HEK293 (cell line): ENCODE data around the gene CDRT4.

ENCODE experiments used
- ATF2 ChIP-seq: fragments of 450-650 bp; formaldehyde crosslinking; IDR thresholded peaks from 2 replicates; pipeline ENCODE4 v1.5.1; 2016; ENCODE audit warnings: missing biosample characterization, missing genetic modification characterization, low read depth
- CTCF ChIP-seq: fragments of 450-650 bp; formaldehyde crosslinking; IDR thresholded peaks from 2 replicates; pipeline ENCODE4 v1.5.1; 2016; ENCODE audit warnings: missing biosample characterization, missing genetic modification characterization
- HOXA7 ChIP-seq: sonication (generic); formaldehyde crosslinking; IDR thresholded peaks from 2 replicates; pipeline ENCODE4 v1.8.1; 2022; ENCODE audit warnings: missing genetic modification reagents, borderline replicate concordance
- YY2 ChIP-seq: fragments of 450-650 bp; formaldehyde crosslinking; IDR thresholded peaks from 2 replicates; pipeline ENCODE4 v1.5.1; 2016; ENCODE audit warnings: missing biosample characterization, missing genetic modification characterization
- ZBTB49 ChIP-seq: fragments of 450-650 bp; formaldehyde crosslinking; IDR thresholded peaks from 2 replicates; pipeline ENCODE4 v1.5.1; 2016; ENCODE audit warnings: missing biosample characterization, missing genetic modification characterization, low read depth
- ZBTB6 ChIP-seq: fragments of 450-650 bp; formaldehyde crosslinking; IDR thresholded peaks from 2 replicates; pipeline ENCODE4 v1.5.1; 2017; ENCODE audit warnings: missing biosample characterization, missing genetic modification characterization
- ZNF239 ChIP-seq: fragments of 450-650 bp; formaldehyde crosslinking; IDR thresholded peaks from 2 replicates; pipeline ENCODE4 v1.5.1; 2016; ENCODE audit warnings: missing biosample characterization, missing genetic modification characterization
- ZNF324 ChIP-seq: fragments of 450-650 bp; formaldehyde crosslinking; IDR thresholded peaks from 2 replicates; pipeline ENCODE4 v1.5.1; 2016; ENCODE audit warnings: missing biosample characterization, missing genetic modification characterization
- ZNF366 ChIP-seq: fragments of 450-650 bp; formaldehyde crosslinking; conservative IDR thresholded peaks from 2 replicates; pipeline ENCODE4 v1.5.1; 2016; ENCODE audit warnings: missing biosample characterization, missing genetic modification characterization
- ZNF449 ChIP-seq: fragments of 450-650 bp; formaldehyde crosslinking; IDR thresholded peaks from 2 replicates; pipeline ENCODE4 v1.5.1; 2017; ENCODE audit warnings: missing biosample characterization, mild to moderate bottlenecking, missing genetic modification characterization, moderate library complexity
- ZNF513 ChIP-seq: fragments of 450-650 bp; IDR thresholded peaks from 2 replicates; pipeline ENCODE4 v1.5.1; 2018; ENCODE audit warnings: missing biosample characterization, missing genetic modification characterization
- ZNF580 ChIP-seq: fragments of 450-650 bp; formaldehyde crosslinking; IDR thresholded peaks from 2 replicates; pipeline ENCODE4 v1.5.1; 2016; ENCODE audit warnings: missing biosample characterization, missing genetic modification characterization
- ZNF585B ChIP-seq: fragments of 450-650 bp; formaldehyde crosslinking; IDR thresholded peaks from 2 replicates; pipeline ENCODE4 v1.5.1; 2016; ENCODE audit warnings: missing biosample characterization, missing genetic modification characterization
- ZNF792 ChIP-seq: fragments of 450-650 bp; formaldehyde crosslinking; IDR thresholded peaks from 2 replicates; pipeline ENCODE4 v1.5.1; 2016; ENCODE audit warnings: missing biosample characterization, missing genetic modification characterization

GRCh38 chr17:15456496-15456895, 10.9 kb downstream of the CDRT4 start:
- TF ChIP-seq CTCF, result no peak
- no peak for TF ChIP-seq ZNF513
- TF ChIP-seq ZNF239 (tag by site-specific recombination), result no peak
- no peak for TF ChIP-seq YY2 (tag by site-specific recombination)
- TF ChIP-seq HOXA7 (CRISPR knock-in tag), result no peak
- no peak for TF ChIP-seq ZNF324 (tag by site-specific recombination)
- no peak for TF ChIP-seq ZNF585B
- TF ChIP-seq ZBTB6 (tag by site-specific recombination), result no peak
- no peak for TF ChIP-seq ZBTB49 (tag by site-specific recombination)
- TF ChIP-seq ZNF449 (tag by site-specific recombination), result no peak
- no peak for TF ChIP-seq ZNF580 (tag by site-specific recombination)
- TF ChIP-seq ZNF366, result no peak
- TF ChIP-seq ATF2, result no peak
- TF ChIP-seq ZNF792 (tag by site-specific recombination), result no peak
